ENCODE results near the gene GP5.

- TF ChIP-seq KAT7 (CRISPR knock-in tag; IDR thresholded peaks at IDR 0.05; ENCODE audit: borderline replicate concordance) (no peak), CREB1 (IDR thresholded peaks at IDR 0.05) (no peak), CREB1 (CRISPR knock-in tag; IDR thresholded peaks at IDR 0.05) (no peak), SPI1 (IDR thresholded peaks at IDR 0.05; ENCODE audit: borderline replicate concordance, low read depth, low read length) (no peak), ZNF184 (CRISPR knock-in tag; IDR thresholded peaks at IDR 0.05) (no peak)
These were observed 24.3 kb upstream of the GP5 start for GRCh38 chr3:194423317-194423716.

Data from K562 (cell line).